ENCODE measurements around the gene TTC34.

The TTC34 gene

GRCh38 chr1:2833454-2834145 lies 32.1 kb upstream of the TTC34 start:
- Histone ChIP-seq H2AFZ (no peak overlapping the region), H3K4me2 (ENCODE audit: low read length) (no peak overlapping the region), H3K9ac (no peak overlapping the region), H3K27ac (no peak overlapping the region), H3K36me3 (ENCODE audit: control insufficient read depth, insufficient read depth, low read length) (no peaks in the 10 kb centered on the region), H3K9me3 (ENCODE audit: control insufficient read depth, low read length) (no peaks in the 10 kb centered on the region), H3K27me3 (ENCODE audit: control insufficient read depth, insufficient read depth, low read length) (no peaks in the 10 kb centered on the region), H3K4me1 (no peaks in the 10 kb centered on the region), H3K79me2 (no peaks in the 10 kb centered on the region), H3K4me3 (ENCODE audit: low read depth, low read length) (no peak overlapping the region)
- TF ChIP-seq CTCF (IDR thresholded peaks at IDR 0.05): no peak

- no peak overlapping the region for H2AFZ ChIP-seq
Measured at GRCh38 chr1:2832506-2833453, 31.3 kb upstream of the TTC34 start.

GRCh38 chr1:2831596-2832212 lies 30.2 kb upstream of the TTC34 start:
- H3K4me2 ChIP-seq (ENCODE audit: low read length): no peak overlapping the region
- H3K27me3 ChIP-seq (ENCODE audit: control insufficient read depth, insufficient read depth, low read length): no peaks in the 10 kb centered on the region
- no peaks in the 10 kb centered on the region for H3K36me3 ChIP-seq (ENCODE audit: control insufficient read depth, insufficient read depth, low read length)
- H3K4me3 ChIP-seq (ENCODE audit: low read depth, low read length): no peak overlapping the region
- no peaks in the 10 kb centered on the region for H3K4me1 ChIP-seq
- H3K27ac ChIP-seq: no peak overlapping the region
- H3K9ac ChIP-seq: no peak overlapping the region
- no peaks in the 10 kb centered on the region for H3K79me2 ChIP-seq
- H2AFZ ChIP-seq: no peak overlapping the region
- no peaks in the 10 kb centered on the region for H3K9me3 ChIP-seq (ENCODE audit: control insufficient read depth, low read length)
- no peak for TF ChIP-seq CTCF (IDR thresholded peaks at IDR 0.05)

More at GRCh38 chr1:2832506-2833453, 31.3 kb upstream of the TTC34 start:
- Histone ChIP-seq H3K27ac (no peak overlapping the region), H3K9me3 (ENCODE audit: control insufficient read depth, low read length) (no peaks in the 10 kb centered on the region), H3K4me1 (no peaks in the 10 kb centered on the region), H3K4me3 (ENCODE audit: low read depth, low read length) (no peak overlapping the region), H3K4me2 (ENCODE audit: low read length) (no peak overlapping the region), H3K9ac (no peak overlapping the region), H3K27me3 (ENCODE audit: control insufficient read depth, insufficient read depth, low read length) (no peaks in the 10 kb centered on the region), H3K79me2 (no peaks in the 10 kb centered on the region), H3K36me3 (ENCODE audit: control insufficient read depth, insufficient read depth, low read length) (no peaks in the 10 kb centered on the region)
- no peak for TF ChIP-seq CTCF (IDR thresholded peaks at IDR 0.05)

GRCh38 chr1:2830761-2831425 lies 29.4 kb upstream of the TTC34 start:
- no peak for TF ChIP-seq CTCF (IDR thresholded peaks at IDR 0.05)
- H2AFZ ChIP-seq: no peak overlapping the region
- no peak overlapping the region for H3K27ac ChIP-seq
- H3K36me3 ChIP-seq (ENCODE audit: control insufficient read depth, insufficient read depth, low read length): no peaks in the 10 kb centered on the region
- no peaks in the 10 kb centered on the region for H3K4me1 ChIP-seq
- no peak overlapping the region for H3K4me3 ChIP-seq (ENCODE audit: low read depth, low read length)
- no peaks in the 10 kb centered on the region for H3K9me3 ChIP-seq (ENCODE audit: control insufficient read depth, low read length)
- no peaks in the 10 kb centered on the region for H3K27me3 ChIP-seq (ENCODE audit: control insufficient read depth, insufficient read depth, low read length)
- H3K4me2 ChIP-seq (ENCODE audit: low read length): no peak overlapping the region
- H3K79me2 ChIP-seq: no peaks in the 10 kb centered on the region
- no peak overlapping the region for H3K9ac ChIP-seq

Data from parathyroid adenoma (tissue), 2 donors.